HG02938 (cell line): ENCODE data around the gene PDLIM4.

Experiments used
- ATAC-seq: cut with Tn5 transposase; IDR thresholded peaks from one replicate; pipeline ENCODE4 v1.9.1; 2021; ENCODE audit warnings: mild to moderate bottlenecking, moderate library complexity; ENCODE audit not compliant: unreplicated experiment

The PDLIM4 gene

GRCh38 chr5:132251220-132251725, 6.2 kb upstream of the PDLIM4 start:
- ATAC-seq = no peak

DNA sequence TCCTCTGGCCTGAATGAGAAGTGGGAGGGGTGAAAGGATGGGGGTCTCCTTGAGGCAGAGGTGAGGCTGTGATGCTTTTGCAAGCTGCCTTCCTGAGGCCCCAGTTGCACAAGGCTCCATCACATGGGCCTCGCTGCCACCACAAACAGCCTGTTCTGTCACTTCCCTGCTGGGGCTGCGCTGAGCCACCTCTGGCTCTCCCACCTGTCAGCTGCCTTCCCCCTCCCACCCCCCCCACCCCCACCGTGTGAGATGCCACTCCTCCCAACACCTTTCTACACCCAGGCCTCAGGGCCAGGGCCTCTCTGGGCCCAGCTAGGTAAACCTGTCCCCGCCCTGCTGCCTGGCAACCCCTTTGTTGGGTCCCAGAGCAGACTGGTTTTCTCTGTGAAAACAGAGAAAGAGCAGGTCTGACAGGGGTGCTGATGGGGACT, 4.5 kb upstream of the PDLIM4 start:
- no peak for ATAC-seq

DNA sequence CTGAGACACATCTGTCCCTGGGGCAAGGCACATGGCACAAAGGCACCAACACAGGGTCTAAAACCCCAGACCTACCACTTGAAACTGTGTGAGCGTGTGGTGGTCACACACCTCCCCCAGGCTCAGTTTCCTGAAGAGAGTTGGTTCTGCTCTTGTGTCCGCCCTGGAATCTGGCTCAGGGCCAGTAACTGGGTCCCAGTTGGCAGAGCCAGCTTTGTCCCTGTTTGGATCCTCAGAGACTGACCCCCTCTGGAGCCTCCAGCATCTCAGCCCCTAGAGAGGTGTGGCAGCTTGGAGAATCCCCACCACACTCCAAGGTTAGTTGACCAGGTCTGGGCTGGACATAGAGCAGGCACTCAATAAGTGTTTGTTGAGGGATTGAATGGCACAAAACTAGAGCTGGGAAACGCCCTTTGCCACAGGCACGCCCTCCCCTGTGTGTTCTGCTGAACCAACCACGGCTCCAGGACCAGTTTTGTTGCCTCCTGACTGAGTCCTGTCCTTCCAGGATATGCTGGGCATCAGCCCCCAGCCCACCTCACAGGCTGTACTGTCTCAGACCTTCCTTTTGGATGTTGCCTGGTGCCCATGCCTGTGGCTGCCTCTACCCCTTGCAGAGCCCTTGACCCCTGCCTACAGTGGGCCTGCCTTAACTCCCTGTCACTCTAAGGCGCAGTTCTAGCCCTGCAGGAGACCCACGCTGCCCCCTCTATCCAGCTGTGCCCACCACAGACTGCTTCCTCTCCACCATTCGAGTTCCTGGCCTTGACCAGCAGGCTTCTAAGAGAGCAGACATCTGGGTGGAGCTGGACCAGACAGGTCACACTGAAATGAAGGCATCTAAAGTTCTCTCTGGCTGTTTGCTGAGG, 3.8 kb upstream of the PDLIM4 start:
- no peak for ATAC-seq

- no peak for ATAC-seq
Measured at GRCh38 chr5:132254321-132254977, 3.0 kb upstream of the PDLIM4 start.

GRCh38 chr5:132256086-132256782, 1.3 kb upstream of the PDLIM4 start:
- no peak for ATAC-seq

DNA sequence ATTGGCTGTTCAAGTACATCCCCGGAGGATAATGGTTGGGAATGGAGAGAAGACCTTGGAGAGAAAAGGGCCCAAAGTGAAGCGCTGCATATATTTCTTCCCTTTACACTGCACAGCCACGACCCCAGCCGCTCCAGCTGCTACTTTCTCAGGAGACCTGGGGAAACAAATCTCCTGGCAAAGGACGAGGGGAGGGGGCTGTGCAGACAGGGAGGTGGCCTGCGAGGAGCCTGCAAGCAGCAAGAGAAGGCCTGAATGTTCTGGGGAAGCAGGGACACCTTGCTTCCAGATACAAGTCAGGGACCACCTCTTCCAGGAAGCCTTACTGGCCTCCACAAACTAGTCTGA, 739 bp upstream of the PDLIM4 start:
- no peak for ATAC-seq

DNA sequence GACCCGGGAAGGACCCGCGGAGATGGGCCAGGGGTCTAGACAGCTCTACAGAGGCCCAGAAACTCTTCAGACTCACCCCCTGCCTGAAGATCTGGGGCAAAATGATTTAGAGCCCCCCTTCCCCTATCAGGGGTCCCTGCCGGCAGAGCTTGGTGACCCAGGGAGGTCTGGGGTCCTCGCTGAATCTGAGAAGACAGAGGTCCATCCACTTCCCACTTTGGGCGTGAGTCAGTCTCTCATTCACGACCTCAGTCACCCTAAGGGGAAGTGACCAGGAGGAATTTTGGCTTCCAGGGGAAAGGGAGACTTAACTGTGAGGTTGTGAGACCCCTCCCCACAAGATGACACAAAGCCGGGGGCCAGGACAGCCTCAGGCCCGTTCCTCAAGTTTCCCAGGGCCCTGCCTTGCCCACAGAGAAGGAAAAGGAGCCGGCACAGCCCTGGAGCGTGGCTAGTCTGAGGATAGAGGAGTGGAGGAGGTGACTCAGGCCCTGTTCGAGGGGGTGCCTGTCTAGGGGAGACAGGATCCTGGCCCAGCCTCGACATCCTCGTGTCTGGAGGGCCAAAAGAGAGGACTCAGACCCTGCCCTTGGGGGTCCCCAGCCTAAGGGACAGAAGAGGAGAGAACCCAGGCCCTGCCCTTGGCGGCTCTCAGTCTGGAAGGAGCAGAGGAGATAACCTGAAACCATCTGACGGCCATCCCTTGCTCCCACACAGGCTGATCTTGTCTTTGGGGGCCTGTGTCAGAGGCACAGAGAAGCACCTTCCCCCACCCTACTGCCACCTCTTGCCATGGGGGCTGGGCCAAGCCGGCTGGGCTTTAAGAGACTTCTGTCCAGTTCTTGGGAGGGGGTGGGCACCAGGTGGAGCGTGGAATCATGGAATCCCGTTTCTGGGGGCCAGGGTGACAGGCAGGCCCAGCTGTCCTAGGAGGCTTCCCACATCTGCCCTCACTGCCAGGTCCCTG, 889 bp downstream of the PDLIM4 start:
- ATAC-seq = no peak

GRCh38 chr5:132259069-132259851, 1.8 kb downstream of the PDLIM4 start:
- no peak for ATAC-seq

GRCh38 chr5:132260051-132260450, 2.6 kb downstream of the PDLIM4 start:
- no peak for ATAC-seq

DNA sequence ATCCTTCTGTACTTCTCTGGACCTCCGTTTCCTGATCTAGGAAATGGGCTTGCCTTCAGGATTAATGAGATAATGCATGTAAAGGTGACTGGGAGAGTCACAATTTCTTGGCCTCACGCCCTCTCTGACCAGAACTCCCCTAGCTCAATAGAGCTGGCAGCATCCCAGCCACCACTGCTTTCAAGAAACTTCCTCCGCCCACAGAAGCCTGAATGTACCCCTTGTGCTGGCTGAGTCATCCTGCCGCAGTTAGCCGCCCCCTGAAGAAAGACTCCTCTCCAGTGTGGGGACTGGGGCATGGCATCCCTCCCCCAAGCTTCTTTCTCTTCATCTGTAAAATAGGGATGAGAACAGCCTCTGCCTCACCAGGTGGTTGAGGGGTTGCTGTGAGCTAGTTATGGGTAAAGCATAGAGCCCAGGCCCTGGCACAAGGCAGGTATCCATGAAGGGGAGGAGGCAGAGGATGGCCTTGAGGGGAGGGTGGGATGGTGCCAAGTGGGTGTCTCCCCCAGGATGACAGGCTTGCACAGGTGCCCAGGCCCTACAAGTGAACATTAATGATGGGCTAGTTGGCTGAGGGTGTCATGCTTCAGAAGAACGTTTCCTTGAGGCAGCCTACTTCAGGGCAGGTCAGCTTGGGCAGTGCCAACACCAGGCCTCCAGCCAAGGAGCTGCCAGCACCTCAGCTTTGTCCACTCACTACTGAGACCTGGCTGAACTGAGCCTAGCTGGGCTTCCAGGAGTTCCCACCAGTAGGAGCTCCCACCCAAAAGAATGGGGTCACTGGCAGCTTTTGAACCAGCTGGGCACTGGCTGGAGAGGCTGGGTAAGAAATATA, 3.4 kb downstream of the PDLIM4 start:
- ATAC-seq = no peak

GRCh38 chr5:132261881-132262845, 4.7 kb downstream of the PDLIM4 start:
- ATAC-seq = no peak

DNA sequence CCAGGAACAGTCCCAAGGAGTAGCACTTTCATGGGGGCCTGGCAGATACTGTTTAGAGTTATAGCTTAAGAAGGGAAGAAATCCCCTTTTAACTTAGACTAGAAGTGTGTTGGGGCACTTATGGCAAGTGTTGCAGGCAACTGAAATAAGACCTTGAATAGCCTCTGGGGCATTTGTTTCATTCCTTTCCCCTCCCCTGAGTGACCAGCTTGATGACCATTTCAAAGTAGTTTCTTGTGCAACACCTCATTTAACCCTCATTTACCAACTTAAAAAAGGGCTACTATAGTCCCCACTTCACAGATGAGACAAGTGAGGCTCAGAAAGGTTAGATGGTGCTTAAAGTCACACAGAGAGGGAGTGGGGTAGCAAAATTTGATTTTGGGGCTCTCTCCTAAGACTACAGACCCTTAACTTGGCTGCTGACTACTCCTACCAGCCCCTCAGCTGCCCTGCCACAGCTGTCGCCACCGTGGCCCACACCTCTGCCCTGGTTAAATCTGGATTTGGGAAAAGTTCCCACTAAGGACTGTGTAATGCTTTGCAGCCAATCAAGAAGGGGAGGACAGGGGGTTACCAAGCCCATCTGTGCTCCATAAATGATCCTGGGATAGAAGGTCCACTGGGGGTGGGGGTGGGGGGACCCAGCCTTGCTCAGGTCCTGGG, 5.5 kb downstream of the PDLIM4 start:
- ATAC-seq = no peak

- no peak for ATAC-seq
Measured at GRCh38 chr5:132263548-132264261, 6.2 kb downstream of the PDLIM4 start.

DNA sequence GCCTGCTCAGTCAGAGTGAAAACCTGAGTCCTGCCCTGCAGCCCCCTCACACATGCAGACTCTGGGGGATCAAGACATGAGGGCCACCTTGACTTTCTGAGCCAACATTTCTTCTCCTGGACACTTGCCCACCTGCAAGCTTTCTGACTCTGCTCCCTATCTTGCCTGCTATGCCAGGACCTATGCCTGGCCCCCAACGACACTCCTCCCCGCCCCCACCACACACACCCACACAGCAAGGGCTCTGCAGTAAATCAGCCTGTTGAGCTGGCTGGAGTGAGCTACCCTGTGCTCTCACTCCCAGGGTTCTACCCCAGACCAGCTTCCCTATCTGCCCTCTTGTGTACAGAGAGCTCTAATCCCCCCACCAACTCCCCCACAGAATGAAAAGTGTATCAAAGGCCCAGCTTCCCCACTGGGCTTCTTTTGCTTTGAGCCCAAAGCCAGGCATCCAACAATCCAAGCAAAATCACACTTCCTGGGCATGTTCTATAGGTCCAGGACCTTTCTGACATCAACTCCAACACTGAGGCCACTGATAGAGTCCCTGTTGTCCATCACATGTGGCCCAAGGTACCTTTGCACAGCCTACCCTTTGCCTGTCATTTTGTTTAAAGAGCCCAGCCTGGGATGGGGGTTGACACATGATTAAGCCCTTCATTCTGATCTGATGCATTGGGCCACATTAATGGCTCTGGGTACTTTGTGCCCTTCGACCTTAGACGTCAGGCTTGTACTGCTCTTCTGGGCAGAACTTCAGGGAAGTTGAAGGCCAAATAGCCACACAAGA, 7.2 kb downstream of the PDLIM4 start:
- no peak for ATAC-seq

DNA sequence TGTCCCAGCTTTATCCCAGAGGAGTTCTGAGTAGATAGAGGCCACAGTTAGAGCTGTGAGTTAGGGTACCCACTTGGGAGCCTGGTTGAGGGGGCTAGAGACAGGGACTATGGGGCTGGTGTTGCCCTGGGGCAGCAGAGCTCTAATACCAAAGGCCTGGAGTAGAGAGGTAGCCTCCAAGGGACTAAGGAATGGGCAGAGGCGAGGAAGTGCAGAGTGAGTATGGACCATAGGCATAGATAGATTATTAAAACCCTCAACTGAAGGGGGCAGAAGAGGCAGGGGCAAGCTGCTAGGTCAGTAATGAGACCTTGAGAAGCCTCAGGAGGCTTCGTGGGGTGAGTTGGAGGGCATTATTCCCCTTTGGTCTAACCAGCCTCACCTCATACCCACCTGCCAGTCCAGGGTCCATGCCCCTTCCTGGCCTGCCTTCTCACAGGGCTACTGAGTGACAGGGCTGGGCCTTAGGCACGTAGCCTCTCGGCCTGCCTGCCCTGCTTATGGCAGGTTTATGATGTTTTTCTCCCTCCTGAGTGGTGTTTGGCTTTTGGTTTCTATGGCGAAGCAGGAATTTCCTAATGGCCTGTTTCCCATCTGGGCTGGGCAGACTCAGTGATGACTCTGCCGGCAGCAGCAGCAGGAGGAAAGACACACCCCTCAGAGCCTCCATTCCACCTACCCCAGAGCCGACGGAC, 8.0 kb downstream of the PDLIM4 start:
- ATAC-seq = no peak
